GM12872 (cell line): Measurements from ENCODE around the gene SERP2.

Experiments
- CTCF ChIP-seq: IDR thresholded peaks from 3 replicates; pipeline ENCODE4 v1.5.1; 2011; ENCODE audit warnings: low read depth, mild to moderate bottlenecking, low read length, moderate library complexity; ENCODE audit not compliant: insufficient read depth

Gene SERP2

GRCh38 chr13:44407379-44407778 is 33.8 kb downstream of the SERP2 start:
- no peak for TF ChIP-seq CTCF

DNA sequence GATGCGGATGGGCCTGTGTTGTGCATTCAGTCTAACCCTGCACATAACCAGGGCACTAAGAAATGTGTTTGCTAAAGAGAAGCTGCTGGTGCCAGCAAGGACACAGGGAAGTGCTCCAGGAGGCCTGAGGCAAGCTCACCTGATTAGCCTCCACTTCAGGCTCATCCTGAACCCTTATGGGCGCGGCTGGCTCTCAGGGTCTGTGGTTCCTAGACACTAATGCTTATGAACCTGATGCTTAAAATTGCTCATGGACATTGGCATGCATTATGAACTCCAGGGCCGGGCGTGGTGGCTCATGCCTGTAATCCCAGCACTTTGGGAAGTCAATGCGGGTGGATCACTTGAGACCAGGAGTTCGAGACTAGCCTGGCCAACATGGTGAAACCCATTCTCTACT is 34.3 kb downstream of the SERP2 start:
- no peak for TF ChIP-seq CTCF

GRCh38 chr13:44409595-44409994 is 36.0 kb downstream of the SERP2 start:
- TF ChIP-seq CTCF, result no peak

DNA sequence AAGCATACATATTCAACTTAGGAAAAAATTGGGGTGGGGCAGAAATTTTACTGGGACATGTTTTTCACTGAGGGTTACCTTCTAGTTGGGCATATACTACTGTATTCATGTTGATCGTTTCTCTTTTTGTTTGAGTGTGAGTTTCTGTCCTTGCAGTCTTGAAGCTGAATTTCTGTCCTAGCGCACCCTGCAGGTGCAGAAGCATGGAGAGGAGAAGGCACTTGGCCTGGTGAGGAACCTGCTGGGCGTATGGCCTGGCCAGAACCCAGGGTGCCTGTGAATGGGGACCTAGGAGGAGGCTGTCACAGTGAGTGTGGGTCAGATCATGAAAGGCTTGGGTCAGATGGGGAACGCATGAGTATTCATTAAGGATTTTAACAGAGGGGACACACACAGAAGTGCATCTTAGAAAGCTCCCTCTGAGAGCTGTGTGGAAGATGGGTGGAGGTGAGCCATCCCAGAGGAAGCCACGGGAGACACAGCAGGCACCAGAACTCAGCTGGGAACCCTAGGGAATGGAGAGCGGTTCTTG is 36.8 kb downstream of the SERP2 start:
- no peak for TF ChIP-seq CTCF

DNA sequence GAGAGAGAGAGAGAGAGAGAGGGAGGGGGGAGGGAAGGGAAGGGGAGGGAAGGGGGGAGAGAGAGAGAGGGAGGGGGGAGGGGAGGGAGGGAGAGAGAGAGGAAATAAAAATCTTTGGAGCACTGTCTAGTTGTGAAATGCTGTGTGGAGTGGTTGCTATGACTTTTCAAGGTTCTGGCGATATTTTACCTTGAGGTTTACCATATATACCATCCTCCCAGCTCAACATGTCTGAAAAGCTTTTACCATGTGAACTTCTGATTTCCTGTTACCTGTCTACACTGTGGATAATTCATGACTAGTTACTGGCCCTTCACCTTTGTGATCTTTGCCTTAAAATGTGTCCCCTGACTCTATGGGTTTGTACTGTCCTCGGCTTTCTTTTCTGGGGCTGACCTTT is 38.2 kb downstream of the SERP2 start:
- no peak for TF ChIP-seq CTCF

DNA sequence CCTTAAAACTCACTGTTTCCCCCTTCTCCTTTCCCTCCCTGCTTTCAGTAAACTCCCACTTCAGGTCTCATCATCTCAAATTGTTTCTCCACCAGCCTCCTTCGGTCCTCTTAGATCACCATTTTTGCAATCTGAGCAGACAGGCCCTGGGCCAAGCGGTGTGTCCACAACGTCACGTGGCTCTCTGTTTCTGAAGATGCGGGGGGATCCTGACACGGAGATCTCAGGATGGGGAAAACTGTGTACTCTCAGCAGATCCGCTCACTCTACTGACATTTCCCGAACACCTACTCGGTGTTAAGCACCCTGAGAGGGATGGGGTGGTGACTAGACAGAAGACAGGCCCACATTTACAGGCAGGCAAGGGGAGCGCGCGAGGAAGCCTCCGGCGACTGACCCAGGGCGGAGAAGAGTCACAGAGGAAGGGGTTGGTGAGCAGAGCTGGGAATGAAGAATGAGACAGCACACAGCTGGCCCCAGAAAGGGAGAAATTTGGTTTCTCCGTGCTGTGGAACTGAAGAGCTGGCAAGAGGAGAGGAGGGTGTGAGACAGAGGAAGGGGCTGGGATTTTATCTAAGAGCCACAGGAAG is 38.8 kb downstream of the SERP2 start:
- no peak for TF ChIP-seq CTCF

GRCh38 chr13:44413095-44413494 is 39.5 kb downstream of the SERP2 start:
- TF ChIP-seq CTCF, result no peak
